Central memory CD8-positive, alpha-beta T cell (primary cell): ENCODE results near the gene CYP1A2.

Experiments
- ATAC-seq: fragments of 150-1000 bp; cut with Tn5 transposase; replicated peaks from 2 replicates; pipeline ENCODE4 v1.10.0; 2022; ENCODE audit warnings: mild to moderate bottlenecking, moderate FRiP score, moderate number of reproducible peaks; ENCODE audit not compliant: poor library complexity, severe bottlenecking; ENCODE audit errors: extremely low read depth
- DNase-seq, 2 donors: peaks; one replicate each; pipeline ENCODE4 v3.0.0; 2021; ENCODE audit warnings: low spot score in 2 of 2
- H3K27ac Mint-ChIP-seq: one replicate; pipeline ENCODE4 v1.8.0; 2022; ENCODE audit warnings: low read depth, mild to moderate bottlenecking, moderate library complexity, mixed read lengths
- H3K27me3 Mint-ChIP-seq: one replicate; pipeline ENCODE4 v1.8.0; 2022; ENCODE audit warnings: mixed read lengths
- H3K36me3 Mint-ChIP-seq: one replicate; pipeline ENCODE4 v1.8.0; 2022; ENCODE audit warnings: mild to moderate bottlenecking, moderate library complexity, mixed read lengths; ENCODE audit not compliant: insufficient read depth
- H3K4me1 Mint-ChIP-seq: one replicate; pipeline ENCODE4 v1.8.0; 2022; ENCODE audit warnings: mixed read lengths
- H3K4me3 Mint-ChIP-seq: one replicate; pipeline ENCODE4 v1.8.0; 2022; ENCODE audit warnings: mild to moderate bottlenecking, moderate library complexity, mixed read lengths
- H3K9me3 Mint-ChIP-seq: one replicate; pipeline ENCODE4 v1.8.0; 2022; ENCODE audit warnings: mixed read lengths

Gene CYP1A2

DNA sequence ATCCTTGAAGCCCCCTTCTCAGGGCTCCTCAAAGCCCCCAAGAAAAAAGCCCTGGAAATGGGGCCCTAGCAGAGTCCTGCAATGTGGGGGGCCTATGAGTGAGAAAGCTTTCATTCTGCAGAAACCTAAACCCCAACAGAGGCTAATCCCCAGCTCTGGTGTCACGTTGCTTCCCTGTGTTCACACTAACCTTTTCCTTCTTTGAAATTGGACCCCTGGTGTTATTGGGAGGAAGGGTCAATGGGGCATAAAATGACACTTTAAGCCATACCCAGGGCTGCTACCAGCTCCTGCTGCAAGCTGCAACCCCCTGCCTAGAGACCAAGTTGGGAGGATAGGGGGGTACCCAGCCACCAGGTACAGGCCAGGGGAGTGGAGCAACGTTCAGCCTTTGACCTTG, 2.1 kb downstream of the CYP1A2 start:
- Mint-ChIP-seq H3K27ac (no peak overlapping the region), H3K36me3 (peaks cover 2% of the 10 kb centered on the region), H3K4me3 (no peak overlapping the region), H3K27me3 (no peaks in the 10 kb centered on the region), H3K4me1 (no peaks in the 10 kb centered on the region), H3K9me3 (no peaks in the 10 kb centered on the region)
- no peak for ATAC-seq
- no peak for DNase-seq

DNA sequence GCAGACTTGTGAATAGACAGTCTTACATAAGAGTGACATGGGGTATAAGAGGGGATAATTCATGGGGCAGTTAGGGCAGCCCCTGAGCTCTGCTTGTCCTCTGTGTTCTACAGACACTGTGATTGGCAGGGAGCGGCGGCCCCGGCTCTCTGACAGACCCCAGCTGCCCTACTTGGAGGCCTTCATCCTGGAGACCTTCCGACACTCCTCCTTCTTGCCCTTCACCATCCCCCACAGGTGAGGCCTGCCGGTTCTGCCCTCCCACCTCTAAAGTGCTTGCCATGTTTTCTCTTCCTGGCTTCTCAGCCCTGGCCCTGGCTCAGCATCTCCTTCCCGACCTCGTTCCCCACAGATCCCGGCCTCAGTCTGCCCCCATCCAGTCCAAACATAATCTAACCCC, 3.4 kb downstream of the CYP1A2 start:
- H3K27me3 Mint-ChIP-seq: no peaks in the 10 kb centered on the region
- DNase-seq: no peak
- no peaks in the 10 kb centered on the region for H3K9me3 Mint-ChIP-seq
- H3K36me3 Mint-ChIP-seq: peaks cover 2% of the 10 kb centered on the region
- H3K4me1 Mint-ChIP-seq: no peaks in the 10 kb centered on the region
- H3K4me3 Mint-ChIP-seq: no peak overlapping the region
- no peak overlapping the region for H3K27ac Mint-ChIP-seq
- no peak for ATAC-seq

DNA sequence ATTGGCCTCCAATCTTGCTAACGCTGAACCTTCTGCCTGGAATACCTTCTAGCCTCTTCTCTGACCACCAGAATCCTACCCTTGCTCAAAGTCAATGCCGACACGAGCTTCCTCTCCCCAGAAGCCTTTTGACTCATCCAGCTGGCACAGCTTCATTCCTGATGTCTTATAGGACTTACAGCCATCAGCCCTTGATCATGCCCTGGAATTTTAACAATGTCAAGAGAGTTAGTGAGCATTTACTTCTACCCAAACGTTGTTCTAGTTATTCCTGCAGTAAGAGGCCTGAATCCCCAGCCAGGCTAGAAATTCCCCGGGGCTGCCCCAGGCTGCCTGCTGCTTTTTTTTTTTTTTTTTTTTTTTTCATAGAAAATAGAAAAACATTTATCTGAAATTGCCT, 3.9 kb downstream of the CYP1A2 start:
- no peak for DNase-seq
- Mint-ChIP-seq H3K4me1 (no peaks in the 10 kb centered on the region), H3K36me3 (peaks cover 2% of the 10 kb centered on the region)

DNA sequence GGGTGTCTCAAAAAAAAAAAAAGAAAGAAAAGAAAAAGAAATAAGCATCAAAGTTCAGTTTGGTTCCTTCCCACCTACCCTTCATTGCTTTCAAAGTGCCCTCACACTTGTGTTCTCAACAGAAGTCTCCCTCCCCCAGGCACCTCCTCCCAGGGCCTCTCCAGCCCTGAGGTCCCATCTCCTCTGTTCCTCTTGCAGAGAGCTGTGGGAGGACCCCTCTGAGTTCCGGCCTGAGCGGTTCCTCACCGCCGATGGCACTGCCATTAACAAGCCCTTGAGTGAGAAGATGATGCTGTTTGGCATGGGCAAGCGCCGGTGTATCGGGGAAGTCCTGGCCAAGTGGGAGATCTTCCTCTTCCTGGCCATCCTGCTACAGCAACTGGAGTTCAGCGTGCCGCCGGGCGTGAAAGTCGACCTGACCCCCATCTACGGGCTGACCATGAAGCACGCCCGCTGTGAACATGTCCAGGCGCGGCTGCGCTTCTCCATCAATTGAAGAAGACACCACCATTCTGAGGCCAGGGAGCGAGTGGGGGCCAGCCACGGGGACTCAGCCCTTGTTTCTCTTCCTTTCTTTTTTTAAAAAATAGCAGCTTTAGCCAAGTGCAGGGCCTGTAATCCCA, 6.1 kb downstream of the CYP1A2 start:
- ATAC-seq: no peak
- H3K27ac Mint-ChIP-seq: no peak overlapping the region
- no peaks in the 10 kb centered on the region for H3K27me3 Mint-ChIP-seq
- DNase-seq: no peak
- H3K4me3 Mint-ChIP-seq: no peak overlapping the region
- no peaks in the 10 kb centered on the region for H3K9me3 Mint-ChIP-seq
- H3K4me1 Mint-ChIP-seq: no peaks in the 10 kb centered on the region
- H3K36me3 Mint-ChIP-seq: peaks cover 2% of the 10 kb centered on the region

More for the DNA sequence above, 3.9 kb downstream of the CYP1A2 start:
- no peak overlapping the region for H3K27ac Mint-ChIP-seq
- no peak overlapping the region for H3K4me3 Mint-ChIP-seq
- H3K27me3 Mint-ChIP-seq: no peaks in the 10 kb centered on the region
- ATAC-seq: no peak
- no peaks in the 10 kb centered on the region for H3K9me3 Mint-ChIP-seq

DNA sequence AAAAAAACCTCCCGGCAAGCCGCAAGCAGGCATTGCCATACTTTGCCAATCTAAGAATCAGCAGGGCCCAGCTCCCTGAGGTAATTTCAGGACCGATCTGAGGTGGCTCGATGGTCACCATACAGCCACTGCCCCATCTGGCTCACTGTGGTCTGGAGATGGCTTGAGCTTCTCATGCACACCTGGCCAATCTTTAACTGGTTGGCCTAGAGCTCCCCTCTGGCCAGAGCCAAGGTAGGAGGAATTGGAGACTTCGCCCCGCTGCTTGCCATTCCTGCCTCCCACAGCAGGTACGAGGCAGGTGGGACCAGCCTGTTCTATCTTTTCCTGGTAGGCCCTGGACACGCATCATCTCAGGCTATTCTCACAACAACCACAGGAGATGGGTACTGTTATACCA, 10.1 kb downstream of the CYP1A2 start:
- Mint-ChIP-seq H3K27me3 (peaks cover 10% of the 10 kb centered on the region), H3K4me1 (no peaks in the 10 kb centered on the region), H3K9me3 (no peaks in the 10 kb centered on the region), H3K4me3 (no peak overlapping the region), H3K27ac (no peak overlapping the region), H3K36me3 (no peaks in the 10 kb centered on the region)
- ATAC-seq (no peak), DNase-seq (no peak)

DNA sequence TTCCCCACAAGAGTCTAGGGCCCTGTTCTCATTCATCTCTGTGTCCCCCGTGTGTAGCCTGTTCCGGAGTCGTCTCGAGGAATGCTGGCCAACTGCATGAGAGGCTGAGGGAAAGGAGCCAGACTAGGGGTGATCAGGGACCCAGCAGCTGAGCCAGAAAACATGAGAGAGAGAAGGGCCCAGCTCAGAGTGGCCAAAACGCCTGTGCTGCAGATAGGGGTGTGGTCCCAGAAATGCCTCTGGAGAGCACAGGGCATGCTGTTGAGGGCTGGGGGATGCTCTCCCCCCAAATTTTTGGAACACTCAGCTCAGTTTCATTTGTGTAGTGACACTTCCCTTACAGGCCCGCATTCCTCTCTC, 14.1 kb downstream of the CYP1A2 start:
- ATAC-seq (no peak), DNase-seq (no peak)
- H3K4me3 Mint-ChIP-seq: no peak overlapping the region
- no peaks in the 10 kb centered on the region for H3K4me1 Mint-ChIP-seq
- H3K27me3 Mint-ChIP-seq: peaks cover 10% of the 10 kb centered on the region
- H3K27ac Mint-ChIP-seq: no peak overlapping the region
- H3K36me3 Mint-ChIP-seq: peaks cover 1% of the 10 kb centered on the region
- no peaks in the 10 kb centered on the region for H3K9me3 Mint-ChIP-seq

DNA sequence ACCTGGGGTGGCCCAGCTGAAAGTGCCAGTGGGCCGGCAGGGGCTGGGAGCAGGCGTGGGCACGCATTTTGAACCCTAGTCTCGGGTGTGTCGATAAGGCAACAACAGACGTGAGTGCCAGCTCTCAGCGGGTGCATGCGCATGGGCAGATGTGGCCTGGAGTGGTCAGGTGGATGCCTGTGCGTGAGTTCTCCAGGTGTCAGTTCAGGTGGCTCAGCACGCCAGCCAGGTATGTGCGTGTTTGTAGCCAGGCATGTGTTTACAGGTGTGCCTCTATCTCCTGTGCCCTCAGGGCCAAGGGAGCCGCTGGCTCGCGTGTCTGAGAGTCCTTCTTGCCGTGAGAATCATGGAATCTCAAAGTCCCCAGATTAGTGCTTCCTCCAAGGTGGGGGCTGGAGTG, 14.8 kb downstream of the CYP1A2 start:
- Mint-ChIP-seq H3K27me3 (peaks cover 10% of the 10 kb centered on the region), H3K4me3 (no peak overlapping the region), H3K9me3 (no peaks in the 10 kb centered on the region), H3K27ac (no peak overlapping the region), H3K4me1 (no peaks in the 10 kb centered on the region), H3K36me3 (peaks cover 1% of the 10 kb centered on the region)
- DNase-seq: no peak
- ATAC-seq: no peak

DNA sequence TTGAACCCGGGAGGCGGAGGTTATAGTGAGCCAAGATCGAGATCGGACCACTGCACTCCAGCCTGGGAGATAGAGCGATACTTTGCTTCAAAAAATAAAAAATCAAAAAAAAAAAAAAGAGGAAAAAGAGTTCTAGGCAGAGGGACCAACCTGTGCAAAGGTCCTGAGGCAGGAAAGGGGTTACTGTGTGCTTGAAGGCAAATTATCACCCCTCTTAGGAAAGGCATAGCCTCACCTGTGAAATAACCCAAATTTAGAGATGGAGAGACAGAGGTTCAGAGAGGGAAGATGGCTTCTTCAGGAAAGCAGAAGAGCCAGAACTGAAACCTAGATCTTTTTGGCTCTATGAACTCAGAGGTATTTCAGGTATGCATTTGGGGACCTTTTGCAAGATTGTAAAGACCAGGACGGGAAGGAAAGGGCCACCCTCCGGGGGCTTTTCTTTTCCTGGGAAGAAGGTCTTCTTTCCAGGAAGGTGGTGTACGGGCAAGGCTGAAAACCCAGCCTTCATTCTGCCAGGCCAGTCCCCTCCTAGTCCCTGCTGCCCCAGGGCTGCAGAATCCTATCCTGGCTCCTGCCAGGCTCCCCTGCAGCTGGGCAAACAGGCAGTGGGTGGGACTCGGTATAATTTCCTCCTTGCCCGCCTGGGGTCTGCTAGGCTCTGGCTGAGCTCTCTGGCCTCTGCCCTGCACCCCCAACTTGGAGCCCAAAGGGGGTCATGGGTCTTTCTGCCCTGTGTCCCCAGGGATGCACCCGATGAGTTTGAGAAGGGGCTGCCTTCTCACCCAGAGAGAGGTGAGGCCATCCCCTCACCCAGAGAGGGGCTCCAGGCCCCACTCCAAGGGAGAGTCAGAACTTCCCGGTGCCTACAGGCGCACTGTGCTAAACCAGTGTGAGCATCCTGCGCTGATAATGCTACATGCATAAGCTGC, 18.8 kb downstream of the CYP1A2 start:
- ATAC-seq (no peak), DNase-seq (no peak)
- H3K27ac Mint-ChIP-seq: no peak overlapping the region
- H3K4me3 Mint-ChIP-seq: no peak overlapping the region
- peaks cover 8% of the 10 kb centered on the region for H3K36me3 Mint-ChIP-seq
- peaks cover 10% of the 10 kb centered on the region for H3K27me3 Mint-ChIP-seq
- H3K9me3 Mint-ChIP-seq: no peaks in the 10 kb centered on the region
- H3K4me1 Mint-ChIP-seq: peaks cover 12% of the 10 kb centered on the region

DNA sequence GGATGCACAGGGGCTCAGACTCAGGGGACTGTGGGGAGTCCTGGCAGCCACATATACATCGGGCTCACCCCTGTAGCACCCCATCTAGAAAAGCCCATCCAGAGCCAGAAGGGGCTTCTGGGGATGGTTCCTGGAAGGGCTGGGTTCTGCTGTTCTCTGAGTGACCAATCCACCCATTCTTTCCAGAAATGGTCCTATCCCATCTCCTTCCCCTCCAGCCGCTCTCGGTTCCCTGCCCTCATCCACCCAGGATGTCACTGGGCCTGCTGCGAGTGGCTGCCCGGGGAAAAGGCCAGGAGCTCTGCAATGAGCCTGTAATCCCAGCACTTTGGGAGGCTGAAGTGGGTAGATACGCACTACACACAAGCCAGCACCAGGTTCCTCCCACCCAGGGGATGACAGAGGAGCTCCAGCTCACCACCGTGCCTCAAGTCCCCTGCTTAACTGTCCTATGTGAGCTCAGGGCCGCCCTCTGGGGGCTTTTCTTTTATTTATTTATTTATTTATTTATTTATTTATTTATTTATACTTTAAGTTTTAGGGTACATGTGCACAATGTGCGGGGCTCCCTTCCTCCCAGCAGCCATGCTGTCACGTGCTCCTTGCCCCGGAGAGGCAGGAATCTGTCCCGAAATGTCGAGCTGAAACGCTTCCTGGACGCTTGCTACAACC, 19.6 kb downstream of the CYP1A2 start:
- no peaks in the 10 kb centered on the region for H3K9me3 Mint-ChIP-seq
- H3K27me3 Mint-ChIP-seq: peaks cover 3% of the 10 kb centered on the region
- DNase-seq: no peak
- H3K36me3 Mint-ChIP-seq: peaks cover 8% of the 10 kb centered on the region
- ATAC-seq: no peak
- peaks cover 12% of the 10 kb centered on the region for H3K4me1 Mint-ChIP-seq
- H3K27ac Mint-ChIP-seq: no peak overlapping the region
- H3K4me3 Mint-ChIP-seq: no peak overlapping the region

DNA sequence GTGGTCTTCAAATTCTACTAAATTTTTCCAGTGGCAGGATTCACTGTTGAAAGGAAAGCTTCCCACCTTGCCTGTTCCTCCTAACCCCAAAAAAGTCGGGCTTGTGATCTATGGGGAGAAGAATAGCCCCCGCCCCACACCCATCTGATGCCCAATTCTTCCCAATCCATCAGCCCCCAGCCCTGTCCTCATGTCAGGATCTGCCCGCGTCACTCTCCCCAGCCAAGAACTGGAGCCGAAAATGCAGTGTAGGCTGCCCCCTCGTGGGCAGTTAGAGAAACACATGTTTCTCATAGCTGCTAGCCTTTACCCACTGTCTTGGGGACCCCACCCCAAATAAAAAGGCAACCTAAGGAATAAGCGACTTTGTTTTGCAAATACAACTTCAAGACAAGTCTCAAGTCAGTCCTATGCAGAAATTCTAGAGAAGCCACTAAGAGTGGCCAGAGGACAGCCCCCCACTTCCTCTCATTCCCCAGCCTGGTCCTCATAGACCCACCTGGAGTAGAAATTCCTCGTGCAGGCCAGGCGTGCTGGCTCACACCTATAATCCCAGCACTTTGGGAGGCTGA, 20.2 kb downstream of the CYP1A2 start:
- no peak overlapping the region for H3K27ac Mint-ChIP-seq
- DNase-seq: peak in 1 of 2 donors; percentile 58
- no peak overlapping the region for H3K4me3 Mint-ChIP-seq

DNA sequence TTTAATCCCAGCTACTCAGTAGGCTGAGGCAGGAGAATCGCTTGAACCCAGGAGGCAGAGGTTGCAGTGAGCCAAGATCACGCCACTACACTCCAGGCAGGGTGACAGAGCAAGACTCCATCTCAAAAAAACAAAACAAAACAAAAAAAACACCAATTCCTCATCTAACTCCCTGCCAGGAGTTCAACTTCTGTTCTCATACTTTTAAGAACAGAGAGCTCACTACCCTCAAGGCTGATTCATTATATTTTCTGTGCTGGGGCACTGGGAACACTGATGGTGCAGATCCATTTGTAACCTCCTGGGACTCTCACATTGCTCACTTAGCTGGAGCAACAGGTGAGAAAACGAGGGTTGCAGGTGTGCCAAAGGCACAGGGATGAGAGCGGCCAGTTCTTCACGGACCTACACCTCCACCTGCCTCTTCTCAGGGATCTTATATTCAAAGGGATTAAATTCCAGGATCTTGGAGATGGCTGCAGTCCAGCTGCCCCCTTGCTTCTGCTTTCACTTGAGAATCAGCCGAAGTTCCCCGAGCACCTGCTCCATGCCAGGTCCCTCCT, 20.9 kb downstream of the CYP1A2 start:
- Mint-ChIP-seq H3K27me3 (no peaks in the 10 kb centered on the region), H3K27ac (no peak overlapping the region), H3K4me1 (peaks cover 12% of the 10 kb centered on the region), H3K36me3 (peaks cover 10% of the 10 kb centered on the region), H3K4me3 (no peak overlapping the region), H3K9me3 (no peaks in the 10 kb centered on the region)
- no peak for DNase-seq
- no peak for ATAC-seq

More for the DNA sequence above, 20.2 kb downstream of the CYP1A2 start:
- Mint-ChIP-seq H3K9me3 (no peaks in the 10 kb centered on the region), H3K4me1 (peaks cover 12% of the 10 kb centered on the region), H3K27me3 (no peaks in the 10 kb centered on the region), H3K36me3 (peaks cover 10% of the 10 kb centered on the region)
- ATAC-seq: no peak

DNA sequence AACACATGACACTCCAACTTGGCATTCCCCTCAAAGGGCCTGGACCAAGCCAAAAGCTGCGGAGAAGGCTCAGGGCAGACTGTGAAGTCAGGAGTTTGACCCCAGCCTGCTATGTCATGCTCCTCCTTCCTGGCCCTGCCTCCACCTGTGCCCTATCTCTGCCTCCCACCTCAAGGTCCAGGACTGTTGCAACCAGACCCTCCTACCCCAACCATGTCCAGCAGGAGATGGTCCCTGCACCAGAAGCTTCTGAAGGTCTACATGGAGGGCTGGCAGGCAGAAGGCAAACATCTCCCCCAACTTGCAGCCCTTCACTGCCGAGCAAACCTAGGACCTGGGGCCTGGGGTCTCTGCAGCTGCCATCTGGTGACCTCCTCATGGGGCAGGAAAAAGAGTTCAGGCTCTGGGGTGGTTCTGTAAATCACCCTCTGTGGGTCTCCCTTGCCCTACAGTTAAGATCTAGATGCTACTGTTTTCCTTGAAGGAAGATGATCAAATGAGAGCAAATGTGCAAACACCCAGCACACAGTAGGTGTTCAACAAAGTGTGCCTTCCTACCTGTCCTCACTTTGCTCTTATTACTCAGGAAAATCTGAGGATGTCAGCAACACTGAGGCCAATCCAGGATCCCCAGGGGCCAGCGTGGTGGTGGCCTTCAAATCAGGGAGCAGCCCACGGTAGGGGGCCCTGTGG, 21.7 kb downstream of the CYP1A2 start:
- Mint-ChIP-seq H3K27me3 (no peaks in the 10 kb centered on the region), H3K36me3 (peaks cover 10% of the 10 kb centered on the region), H3K27ac (no peak overlapping the region), H3K9me3 (no peaks in the 10 kb centered on the region), H3K4me3 (no peak overlapping the region), H3K4me1 (peaks cover 15% of the 10 kb centered on the region)
- ATAC-seq: no peak
- no peak for DNase-seq
